Measurements from ENCODE around the gene TRAPPC5. TPM values are rescaled to one million over a fixed set of nuclear protein-coding genes. Genes with fewer than 3 reads are reported as not detected.

Gene TRAPPC5
- total RNA-seq, 2 experiments from 2014 or later: 41.3 to 43.4 TPM

DNA sequence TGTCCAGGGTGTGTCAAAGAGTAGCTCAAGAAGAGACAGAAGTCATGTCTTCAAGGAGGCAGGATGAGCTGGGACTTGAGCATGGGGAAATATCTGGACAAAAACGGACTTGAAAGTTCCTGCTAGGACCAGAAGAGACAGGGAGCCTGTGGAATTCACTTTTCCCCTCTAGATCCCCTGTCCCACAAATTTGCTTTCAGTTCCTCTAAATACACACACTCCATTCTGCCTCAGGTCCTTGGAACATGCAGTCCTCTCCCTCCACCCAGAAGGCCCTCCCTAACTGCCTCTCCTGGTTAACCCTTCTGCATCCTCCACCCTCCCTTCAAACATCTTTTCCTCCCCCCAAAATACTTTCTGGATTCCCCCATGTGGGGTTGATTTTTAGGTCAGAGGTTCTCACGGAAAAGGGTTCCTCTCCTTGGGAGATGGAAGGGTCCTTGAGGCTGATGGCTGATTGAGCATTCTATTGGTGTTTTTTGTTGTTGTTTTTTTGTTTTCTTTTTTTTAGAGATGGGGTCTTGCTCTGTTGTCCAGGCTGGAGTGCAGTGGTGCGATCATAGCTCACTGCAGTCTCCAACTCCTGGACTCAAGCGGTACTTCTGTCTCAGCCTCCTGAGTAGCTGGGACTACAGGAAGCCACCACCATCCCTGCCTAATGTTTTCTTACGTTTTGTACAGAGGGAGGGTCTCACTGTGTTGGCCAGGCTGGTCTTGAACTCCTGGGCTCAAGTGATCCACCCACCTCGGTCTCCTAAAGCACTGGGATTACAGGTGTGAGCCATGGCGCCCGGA is 18.7 kb upstream of the TRAPPC5 start:
- TF ChIP-seq, protein P1, sequence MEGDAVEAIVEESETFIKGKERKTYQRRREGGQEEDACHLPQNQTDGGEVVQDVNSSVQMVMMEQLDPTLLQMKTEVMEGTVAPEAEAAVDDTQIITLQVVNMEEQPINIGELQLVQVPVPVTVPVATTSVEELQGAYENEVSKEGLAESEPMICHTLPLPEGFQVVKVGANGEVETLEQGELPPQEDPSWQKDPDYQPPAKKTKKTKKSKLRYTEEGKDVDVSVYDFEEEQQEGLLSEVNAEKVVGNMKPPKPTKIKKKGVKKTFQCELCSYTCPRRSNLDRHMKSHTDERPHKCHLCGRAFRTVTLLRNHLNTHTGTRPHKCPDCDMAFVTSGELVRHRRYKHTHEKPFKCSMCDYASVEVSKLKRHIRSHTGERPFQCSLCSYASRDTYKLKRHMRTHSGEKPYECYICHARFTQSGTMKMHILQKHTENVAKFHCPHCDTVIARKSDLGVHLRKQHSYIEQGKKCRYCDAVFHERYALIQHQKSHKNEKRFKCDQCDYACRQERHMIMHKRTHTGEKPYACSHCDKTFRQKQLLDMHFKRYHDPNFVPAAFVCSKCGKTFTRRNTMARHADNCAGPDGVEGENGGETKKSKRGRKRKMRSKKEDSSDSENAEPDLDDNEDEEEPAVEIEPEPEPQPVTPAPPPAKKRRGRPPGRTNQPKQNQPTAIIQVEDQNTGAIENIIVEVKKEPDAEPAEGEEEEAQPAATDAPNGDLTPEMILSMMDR (IDR thresholded peaks at IDR 0.05): no peak
- H3K27ac ChIP-seq (ENCODE audit: low read depth in 1 of 2, low read length in 2 of 2): no peak overlapping the region
- ChIA-PET CTCF (interaction anchor here (0.7 kb wide), 1 partner anchor 503 kb away, joined by 3 read pairs; no protein-coding TSS in a partner anchor), POLR2A (no interaction called here)
- Mint-ChIP-seq H3K36me3 (ENCODE audit: low read depth) (no peaks in the 10 kb centered on the region), H3K9me3 (no peaks in the 10 kb centered on the region), H3K4me1 (ENCODE audit: low read depth) (peaks cover 13% of the 10 kb centered on the region), H3K27me3 (peaks cover 3% of the 10 kb centered on the region), H3K27ac (no peak overlapping the region), H3K4me3 (no peak overlapping the region)
- ATAC-seq (ENCODE audit: poor library complexity): no peak
- peaks cover 20% of the 10 kb centered on the region for H3K4me1 ChIP-seq (ENCODE audit: insufficient read depth, low read length)
- no peaks in the 10 kb centered on the region for H3K36me3 ChIP-seq (ENCODE audit: insufficient read depth, low read length)
- no peak overlapping the region for H3K4me3 ChIP-seq (ENCODE audit: low read length)
- no peak for DNase-seq
- H3K27me3 ChIP-seq (ENCODE audit: control insufficient read depth in 1 of 2, insufficient read depth in 2 of 2, low read length in 2 of 2): no peaks in the 10 kb centered on the region
- intact Hi-C loops (cut with DNase I, micrococcal nuclease): no loop called here
- H3K9me3 ChIP-seq (ENCODE audit: control insufficient read depth in 1 of 2, insufficient read depth in 1 of 2, low read length in 2 of 2): no peaks in the 10 kb centered on the region

DNA sequence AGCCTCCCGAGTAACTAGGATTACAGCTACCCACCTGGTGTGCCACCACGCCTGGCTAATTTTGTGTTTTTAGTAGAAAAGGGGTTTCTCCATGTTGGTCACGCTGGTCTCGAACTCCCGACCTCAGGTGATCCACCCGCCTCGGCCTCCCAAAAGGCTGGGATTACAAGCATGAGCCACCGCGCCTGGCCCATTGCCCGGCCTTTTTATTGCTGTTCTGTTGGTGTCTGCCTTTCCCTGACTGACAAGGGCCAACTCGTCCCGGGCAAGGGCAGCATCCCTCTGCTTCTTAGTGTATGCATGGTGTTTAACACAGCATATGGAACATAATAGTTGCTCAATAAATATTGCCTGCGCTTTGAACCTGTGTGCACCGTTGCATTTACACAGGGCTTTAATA is 18.0 kb upstream of the TRAPPC5 start:
- intact Hi-C loops (cut with DNase I, micrococcal nuclease): no loop called here
- no peak for DNase-seq
- ChIA-PET POLR2A (no interaction called here), CTCF (interaction anchor here (0.7 kb wide), 1 partner anchor 504 kb away, joined by 3 read pairs; no protein-coding TSS in a partner anchor)
- peaks cover 13% of the 10 kb centered on the region for H3K4me1 ChIP-seq (ENCODE audit: insufficient read depth, low read length)
- peaks cover 6% of the 10 kb centered on the region for H3K27me3 Mint-ChIP-seq
- ATAC-seq (ENCODE audit: poor library complexity): no peak
- peaks cover 8% of the 10 kb centered on the region for H3K4me1 Mint-ChIP-seq (ENCODE audit: low read depth)
- H3K4me3 ChIP-seq (ENCODE audit: low read length): no peak overlapping the region
- TF ChIP-seq, protein P1 (IDR thresholded peaks at IDR 0.05): no peak
- H3K9me3 Mint-ChIP-seq: no peaks in the 10 kb centered on the region
- no peaks in the 10 kb centered on the region for H3K36me3 ChIP-seq (ENCODE audit: insufficient read depth, low read length)
- no peak overlapping the region for H3K4me3 Mint-ChIP-seq
- H3K36me3 Mint-ChIP-seq (ENCODE audit: low read depth): no peaks in the 10 kb centered on the region
- no peaks in the 10 kb centered on the region for H3K27me3 ChIP-seq (ENCODE audit: control insufficient read depth in 1 of 2, insufficient read depth in 2 of 2, low read length in 2 of 2)
- H3K27ac ChIP-seq (ENCODE audit: low read depth in 1 of 2, low read length in 2 of 2): no peak overlapping the region
- H3K9me3 ChIP-seq (ENCODE audit: control insufficient read depth in 1 of 2, insufficient read depth in 1 of 2, low read length in 2 of 2): no peaks in the 10 kb centered on the region
- H3K27ac Mint-ChIP-seq: no peak overlapping the region

DNA sequence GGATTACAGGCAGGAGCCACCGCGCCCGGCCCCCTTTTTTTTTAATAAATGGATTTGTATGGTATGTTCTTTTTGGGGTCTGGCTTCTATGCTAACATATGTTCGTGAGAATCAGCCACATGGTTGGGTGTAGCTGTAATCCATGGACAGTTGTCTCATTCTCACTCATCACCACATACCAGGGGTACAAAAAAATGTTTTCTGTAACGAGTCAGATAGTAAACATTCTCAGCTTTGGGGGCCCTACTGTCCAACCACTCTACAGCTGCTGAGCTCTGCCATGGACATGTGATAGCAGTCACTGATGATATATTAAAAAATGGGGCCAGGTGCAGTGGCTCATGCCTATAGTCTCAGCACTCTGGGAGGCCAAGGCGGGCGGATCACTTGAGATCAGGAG is 16.9 kb upstream of the TRAPPC5 start:
- ChIA-PET POLR2A (no interaction called here), CTCF (interaction anchor here (2.0 kb wide), 1 partner anchor 17 kb away, joined by 5 read pairs; the partner anchor contains the start of gene TRAPPC5)
- Mint-ChIP-seq H3K4me1 (ENCODE audit: low read depth) (no peaks in the 10 kb centered on the region), H3K36me3 (ENCODE audit: low read depth) (no peaks in the 10 kb centered on the region), H3K9me3 (no peaks in the 10 kb centered on the region), H3K27ac (no peak overlapping the region), H3K27me3 (peaks cover 6% of the 10 kb centered on the region), H3K4me3 (no peak overlapping the region)
- no peak for DNase-seq
- intact Hi-C loops (cut with DNase I, micrococcal nuclease): no loop called here
- Histone ChIP-seq H3K27ac (ENCODE audit: low read depth in 1 of 2, low read length in 2 of 2) (no peak overlapping the region), H3K4me3 (ENCODE audit: low read length) (no peak overlapping the region), H3K9me3 (ENCODE audit: control insufficient read depth in 1 of 2, insufficient read depth in 1 of 2, low read length in 2 of 2) (no peaks in the 10 kb centered on the region), H3K36me3 (ENCODE audit: insufficient read depth, low read length) (no peaks in the 10 kb centered on the region), H3K4me1 (ENCODE audit: insufficient read depth, low read length) (peaks cover 5% of the 10 kb centered on the region), H3K27me3 (ENCODE audit: control insufficient read depth in 1 of 2, insufficient read depth in 2 of 2, low read length in 2 of 2) (no peaks in the 10 kb centered on the region)
- no peak for ATAC-seq (ENCODE audit: poor library complexity)
- TF ChIP-seq, protein P1 (IDR thresholded peaks at IDR 0.05): no peak
